Suppressor macrophage treated with lipopolysaccharide for 4 hours (primary cell): Measurements from ENCODE around the gene ABHD8.

ENCODE experiments used
- DNase-seq: peaks from one replicate; pipeline ENCODE4 v3.0.0-alpha.2; 2020

The ABHD8 gene

GRCh38 chr19:17303167-17303939, at the start of gene ABHD8:
ABHD8 (minus strand) TSS chr19:17303425; CDS start chr19:17301616, 1,809 bp downstream.
- peak; percentile 98 for DNase-seq

GRCh38 chr19:17352608-17353280, 49.5 kb upstream of the ABHD8 start:
- no peak for DNase-seq

GRCh38 chr19:17351815-17352435, 48.7 kb upstream of the ABHD8 start:
- DNase-seq, result no peak

GRCh38 chr19:17348700-17349099, 45.5 kb upstream of the ABHD8 start:
- DNase-seq, result no peak

GRCh38 chr19:17347877-17348276, 44.7 kb upstream of the ABHD8 start:
- no peak for DNase-seq

GRCh38 chr19:17347361-17347760, 44.1 kb upstream of the ABHD8 start:
- DNase-seq, result peak; percentile 17

GRCh38 chr19:17346109-17346671, 43.0 kb upstream of the ABHD8 start:
- DNase-seq, result peak; percentile 83

- no peak for DNase-seq
These were observed 38.6 kb upstream of the ABHD8 start for GRCh38 chr19:17341845-17342244.

- no peak for DNase-seq
These were observed 38.2 kb upstream of the ABHD8 start for GRCh38 chr19:17341386-17341785.

GRCh38 chr19:17340871-17341357, 37.7 kb upstream of the ABHD8 start:
- DNase-seq, result no peak

GRCh38 chr19:17340302-17340870, 37.2 kb upstream of the ABHD8 start:
- DNase-seq, result peak; percentile 23

GRCh38 chr19:17339088-17339741, 36.0 kb upstream of the ABHD8 start:
- no peak for DNase-seq

- DNase-seq, result no peak
These were observed 35.3 kb upstream of the ABHD8 start for GRCh38 chr19:17338433-17339078.

- no peak for DNase-seq
These were observed 34.6 kb upstream of the ABHD8 start for GRCh38 chr19:17337675-17338432.

- peak; percentile 98 for DNase-seq
These were observed 33.8 kb upstream of the ABHD8 start, which contains the start of gene GTPBP3 for GRCh38 chr19:17336872-17337674. GTPBP3 (plus strand) TSS chr19:17337553; CDS start chr19:17337612, 59 bp downstream.

- no peak for DNase-seq
These were observed 32.4 kb upstream of the ABHD8 start for GRCh38 chr19:17335575-17335974.

- DNase-seq, result peak; percentile 96
These were observed 31.5 kb upstream of the ABHD8 start, which contains the start of gene ANO8 for GRCh38 chr19:17334414-17335409. ANO8 (minus strand) TSS chr19:17334855; CDS start chr19:17334670, 185 bp downstream.

- peak; percentile 75 for DNase-seq
These were observed 30.6 kb upstream of the ABHD8 start for GRCh38 chr19:17333611-17334413.
